Stimulated activated CD8-positive, alpha-beta memory T cell treated with anti-CD3 and anti-CD28 coated beads, Interleukin-2, amount 100 ng/mL, for 48 hours (primary cell): ENCODE results near the gene AGAP1.

Experiments used
- DNase-seq, 2 donors: peaks; one replicate each; pipeline ENCODE4 v3.0.0-alpha.2; 2020; ENCODE audit warnings: low read depth in 2 of 2

Gene AGAP1

GRCh38 chr2:235533198-235533597 is 39.4 kb downstream of the AGAP1 start:
- no peak for DNase-seq

GRCh38 chr2:235533616-235534385 is 40.0 kb downstream of the AGAP1 start:
- no peak for DNase-seq

DNA sequence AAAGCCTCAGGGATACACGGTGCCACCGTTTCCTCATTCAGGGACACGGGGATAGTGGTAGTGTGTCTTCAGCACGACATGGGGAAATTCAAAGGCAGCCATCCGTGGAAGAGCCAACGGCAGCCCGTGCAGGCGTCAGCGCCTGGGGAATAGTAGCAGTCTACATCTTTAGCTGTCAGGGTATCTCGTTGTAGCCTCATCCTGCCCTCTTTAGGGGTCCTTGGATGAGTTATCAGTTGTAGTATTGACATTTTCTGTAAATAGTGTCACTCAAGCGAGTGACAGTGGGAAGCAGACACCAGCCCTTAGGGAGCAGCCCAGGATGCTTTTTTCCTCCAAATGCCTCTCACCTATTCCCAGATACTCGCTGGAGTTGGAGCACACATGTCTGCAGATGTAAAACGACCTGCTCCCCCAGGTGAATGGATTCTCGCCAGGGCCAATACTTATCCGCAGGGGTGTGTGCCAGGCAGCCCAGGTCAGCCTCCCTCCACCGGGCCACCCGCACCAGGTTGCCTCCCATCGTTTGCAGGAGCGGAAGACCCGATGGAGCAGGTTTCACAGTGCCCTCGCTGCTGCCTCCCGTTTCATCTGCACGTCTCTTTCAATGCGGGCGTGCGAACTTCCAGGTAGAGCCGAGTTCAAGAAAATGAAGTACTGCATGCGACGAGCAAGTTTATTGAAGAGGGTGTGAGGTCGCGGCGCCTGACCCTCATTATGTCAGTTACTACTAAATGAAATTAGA is 41.0 kb downstream of the AGAP1 start:
- DNase-seq = no peak

- DNase-seq = no peak
These were observed 41.7 kb downstream of the AGAP1 start for GRCh38 chr2:235535423-235536130.

DNA sequence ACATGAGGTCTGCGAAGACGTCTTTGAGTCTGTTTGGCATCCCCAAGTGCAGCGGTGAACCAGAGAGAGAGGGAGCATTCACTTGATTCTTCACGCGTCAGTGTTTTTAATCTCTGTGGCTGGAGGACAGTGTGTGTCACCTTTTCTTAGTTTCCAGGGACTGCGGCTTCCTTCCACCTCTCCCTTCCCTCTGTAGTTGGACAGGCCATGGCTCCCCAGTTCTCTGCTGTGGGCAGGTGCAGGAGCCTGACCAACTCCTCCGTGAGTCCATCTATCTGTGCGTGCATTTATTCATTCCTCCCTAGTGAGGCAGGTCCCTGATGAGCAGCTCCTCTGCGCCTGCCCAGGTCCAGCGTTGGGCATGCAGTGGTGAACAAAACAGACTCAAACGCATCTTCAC is 42.9 kb downstream of the AGAP1 start:
- DNase-seq = no peak

DNA sequence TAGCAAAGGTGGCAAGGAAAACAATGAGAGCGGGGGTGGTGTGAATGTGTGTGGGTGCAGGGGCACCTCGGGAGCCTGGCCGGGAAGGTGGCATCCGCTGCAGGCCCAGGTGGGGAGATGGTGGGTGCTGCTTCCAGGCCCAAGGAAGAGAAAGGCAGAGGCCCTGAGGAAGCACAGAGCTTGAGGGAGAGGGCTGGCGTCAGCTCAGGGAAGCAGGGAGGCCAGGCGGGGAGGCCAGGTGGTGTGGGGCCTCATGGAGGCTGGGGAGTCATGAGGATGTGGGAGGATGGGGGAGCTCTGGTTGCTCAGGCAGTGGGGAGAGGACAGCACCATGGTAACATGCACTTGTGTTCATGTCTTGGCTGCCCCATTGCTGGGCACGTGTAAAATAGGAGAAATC is 43.3 kb downstream of the AGAP1 start:
- no peak for DNase-seq

- DNase-seq = no peak
These were observed 43.7 kb downstream of the AGAP1 start for GRCh38 chr2:235537587-235537986.

GRCh38 chr2:235538144-235538639 is 44.3 kb downstream of the AGAP1 start:
- DNase-seq = no peak

- DNase-seq = no peak
These were observed 45.1 kb downstream of the AGAP1 start for GRCh38 chr2:235538981-235539380.

DNA sequence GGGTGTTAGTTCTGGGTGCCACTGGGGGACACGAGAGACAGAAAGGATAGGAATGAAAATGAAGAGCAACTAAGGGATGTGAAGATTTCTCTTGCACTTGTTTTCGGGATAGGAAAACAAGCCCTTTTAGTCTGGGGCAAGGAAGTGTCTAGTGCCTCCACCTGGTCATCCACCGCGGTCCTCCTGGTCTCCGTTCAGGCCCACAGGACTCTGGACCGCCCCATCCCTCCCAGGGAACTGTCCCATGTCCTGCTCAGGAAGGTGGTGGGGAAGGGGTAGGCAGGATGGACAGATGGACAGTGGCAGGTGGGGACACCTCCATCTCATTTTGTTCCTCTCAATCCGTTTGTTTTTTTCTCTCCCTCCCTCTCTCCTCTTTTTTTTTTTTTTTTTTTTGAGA is 45.9 kb downstream of the AGAP1 start:
- no peak for DNase-seq

- DNase-seq = no peak
These were observed 47.2 kb downstream of the AGAP1 start for GRCh38 chr2:235541016-235541415.

GRCh38 chr2:235541838-235542549 is 48.2 kb downstream of the AGAP1 start:
- no peak for DNase-seq

GRCh38 chr2:235542733-235543127 is 48.9 kb downstream of the AGAP1 start:
- no peak for DNase-seq

DNA sequence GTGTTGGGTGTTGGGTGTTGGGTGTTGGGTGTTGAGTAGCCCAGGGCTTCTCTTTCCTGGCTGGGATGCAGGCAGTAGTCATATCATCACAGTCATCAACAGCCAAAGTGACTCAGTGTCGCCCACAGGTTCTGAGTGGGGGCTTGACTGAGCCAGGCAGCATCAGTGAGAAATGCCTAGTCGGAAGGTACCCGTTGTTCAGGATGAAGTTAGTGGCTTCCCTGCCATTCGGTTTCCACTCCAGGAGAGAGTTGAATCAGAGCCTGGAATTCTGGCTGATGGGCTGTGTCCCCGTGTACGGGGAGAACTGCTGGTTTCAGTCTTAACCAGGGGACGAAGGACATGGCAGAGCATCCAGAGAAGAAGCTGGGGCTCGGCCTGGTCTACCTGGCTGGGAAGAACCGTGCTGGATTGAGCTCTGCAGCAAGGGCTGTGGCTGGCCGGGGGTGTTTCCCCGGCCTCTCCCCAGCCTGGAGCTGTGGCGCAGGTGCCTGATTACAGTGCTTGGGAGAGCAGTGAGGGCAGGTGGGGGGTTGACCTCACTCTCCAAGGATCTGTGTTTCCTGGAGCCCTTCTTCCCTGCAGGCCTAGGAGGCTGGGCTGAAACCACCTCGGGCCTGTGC is 49.4 kb downstream of the AGAP1 start:
- peak in 1 of 2 donors; percentile 5 for DNase-seq

DNA sequence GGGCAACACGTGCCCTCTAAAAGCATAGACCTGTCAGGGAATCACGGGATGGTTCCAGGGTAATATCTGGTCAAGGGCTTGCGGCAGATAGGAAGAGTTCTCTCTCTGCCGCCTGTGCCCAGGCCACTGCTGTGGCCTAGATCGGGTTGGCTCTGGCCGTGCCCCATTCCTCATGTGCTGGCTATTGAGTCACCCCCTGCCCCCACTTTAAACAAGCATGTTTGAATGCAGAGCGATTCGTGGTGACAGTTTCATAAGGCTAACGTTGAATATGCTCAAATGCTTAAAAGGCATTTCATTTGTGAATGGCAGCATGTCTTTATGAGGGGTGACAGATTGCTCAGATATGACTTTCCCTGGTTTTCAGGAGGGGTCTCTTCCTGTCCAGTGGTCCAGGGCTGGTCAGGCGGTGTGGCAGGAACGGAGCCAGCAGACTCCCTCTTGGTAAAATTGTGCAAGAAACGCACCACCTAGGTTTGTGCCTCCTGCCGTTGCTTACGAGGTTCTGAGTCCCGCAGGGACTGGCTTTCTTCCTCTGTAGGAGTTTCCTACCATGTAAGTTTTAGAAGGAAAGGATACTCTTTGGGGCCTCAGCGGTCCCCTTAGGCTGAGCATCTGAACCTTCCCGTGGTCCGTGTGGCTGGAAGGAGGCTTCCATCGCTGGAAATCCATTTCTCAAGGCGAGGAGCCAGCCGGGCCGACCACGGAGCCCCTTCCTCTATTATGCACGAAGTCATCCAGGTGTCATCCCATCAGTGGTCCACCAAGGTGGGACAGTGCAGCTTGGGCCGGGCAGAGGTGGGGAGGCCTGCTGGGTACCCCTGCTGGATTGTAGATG is 50.2 kb downstream of the AGAP1 start:
- DNase-seq = no peak

DNA sequence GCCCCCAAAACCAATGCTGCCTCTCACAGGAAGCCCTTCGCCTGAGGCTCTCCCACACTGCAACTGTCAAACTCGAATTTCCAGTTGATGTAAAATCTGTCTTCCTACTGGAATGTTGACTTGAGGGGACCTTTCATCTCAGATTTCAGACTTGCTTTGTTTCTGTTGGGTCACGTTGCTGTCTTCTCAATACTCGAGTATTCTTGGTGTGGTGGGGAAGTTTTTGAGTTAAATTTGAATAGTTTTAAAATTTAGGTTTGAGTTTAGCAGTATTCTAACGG is 50.8 kb downstream of the AGAP1 start:
- no peak for DNase-seq

GRCh38 chr2:235545339-235546150 is 51.7 kb downstream of the AGAP1 start:
- DNase-seq = no peak

- DNase-seq = no peak
These were observed 52.2 kb downstream of the AGAP1 start for GRCh38 chr2:235546151-235546435.

GRCh38 chr2:235546436-235546835 is 52.6 kb downstream of the AGAP1 start:
- no peak for DNase-seq

DNA sequence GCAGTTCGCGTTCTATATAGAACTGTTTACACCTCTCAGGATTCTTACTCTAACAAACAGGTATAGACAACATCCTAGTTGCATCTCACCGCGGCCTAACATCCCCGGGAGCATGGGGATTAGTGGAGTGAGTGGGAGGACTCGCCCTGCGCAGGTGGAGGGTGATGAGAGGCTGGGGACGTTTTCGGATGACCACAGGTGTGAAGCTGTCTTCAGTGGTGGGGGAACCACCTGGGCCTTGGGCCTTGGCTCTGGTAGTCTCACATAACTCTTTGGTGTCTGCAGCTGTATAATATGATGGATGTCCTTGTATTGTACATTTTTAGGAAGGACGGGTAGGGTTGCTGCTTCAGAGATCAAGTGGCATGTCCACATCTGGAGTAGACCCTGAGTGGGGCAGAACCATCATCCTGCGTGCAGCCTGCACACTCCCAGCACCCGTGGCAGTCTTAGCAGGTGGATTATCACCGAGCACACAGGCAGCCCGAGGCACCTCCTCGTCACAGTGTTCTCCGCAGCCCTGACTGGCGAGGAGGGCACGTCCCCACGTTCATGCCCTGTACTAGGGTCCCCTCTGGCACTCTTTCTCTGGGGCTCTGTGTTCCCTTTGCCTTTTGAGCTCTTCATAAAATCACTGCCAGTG is 56.0 kb downstream of the AGAP1 start:
- DNase-seq = no peak
